ENCODE data around the gene FLOT1. TPM values are rescaled to one million over a fixed set of nuclear protein-coding genes. Genes with fewer than 3 reads are reported as not detected.
"Not testable (repeated sequence)": the region's sequence is repeated elsewhere in the genome, so short reads cannot be mapped to it uniquely, and the experiment has no call there.

The FLOT1 gene
- total RNA-seq, 1 experiment from 2014 or later, result 441 TPM

GRCh38 chr6:30730601-30731435 is 11.7 kb downstream of the FLOT1 start:
- DNase-seq (ENCODE audit: low read depth), result peak; percentile 73
- in situ Hi-C loops (cut with HindIII; ENCODE audit: low pct_unique_long_range_greater_than_20kb, low sequenced_read_pairs), result no loop called here

- DNase-seq (ENCODE audit: low read depth), result no peak
- in situ Hi-C loops (cut with HindIII; ENCODE audit: low pct_unique_long_range_greater_than_20kb, low sequenced_read_pairs), result no loop called here
Measured at GRCh38 chr6:30727920-30728553, 14.4 kb downstream of the FLOT1 start.

DNA sequence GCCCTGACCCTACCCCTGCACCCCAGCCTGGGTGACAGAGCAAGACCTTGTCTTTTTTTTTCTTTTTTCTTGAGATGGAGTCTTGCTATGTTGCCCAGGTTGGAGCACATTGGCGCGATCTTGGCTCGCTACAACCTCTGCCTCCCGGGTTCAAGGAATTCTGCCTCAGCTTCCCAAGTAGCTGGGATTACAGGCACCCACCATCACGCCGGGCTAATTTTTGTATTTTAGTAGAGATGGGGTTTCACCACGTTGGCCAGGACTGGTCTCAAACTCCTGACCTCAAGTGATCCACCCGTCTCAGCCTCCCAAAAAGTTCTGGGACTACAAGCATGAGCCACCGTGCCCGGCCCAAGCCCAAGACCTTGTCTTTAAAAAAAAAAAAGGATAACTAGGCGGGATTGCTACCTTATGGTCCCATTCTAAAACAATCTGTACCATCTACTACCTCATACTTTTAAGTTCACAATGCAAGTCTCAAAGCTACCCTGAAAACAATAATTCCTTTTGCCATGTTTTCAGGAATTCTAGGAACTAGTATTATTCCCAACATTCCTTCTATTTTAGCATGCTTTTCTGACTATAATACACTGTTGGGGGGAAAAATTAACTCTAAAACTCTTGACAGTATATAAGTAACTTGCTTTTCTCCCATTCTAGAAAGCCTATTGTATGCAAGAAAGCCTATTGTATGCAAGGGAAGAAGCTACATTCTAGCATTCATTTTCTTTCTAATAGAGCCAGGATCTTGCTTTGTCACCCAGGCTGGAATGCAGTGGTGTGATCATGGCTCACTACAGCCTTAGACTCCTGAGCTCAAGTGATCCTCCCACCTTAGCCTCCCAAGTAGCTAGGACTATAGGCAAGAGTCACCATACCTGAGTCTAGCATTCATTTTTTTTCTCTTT is 15.7 kb downstream of the FLOT1 start:
- no peak for DNase-seq (ENCODE audit: low read depth)
- in situ Hi-C loops (cut with HindIII; ENCODE audit: low pct_unique_long_range_greater_than_20kb, low sequenced_read_pairs), result no loop called here

GRCh38 chr6:30725713-30726505 is 16.6 kb downstream of the FLOT1 start:
- no peak for DNase-seq (ENCODE audit: low read depth)
- in situ Hi-C loops (cut with HindIII; ENCODE audit: low pct_unique_long_range_greater_than_20kb, low sequenced_read_pairs), result no loop called here

- in situ Hi-C loops (cut with HindIII; ENCODE audit: low pct_unique_long_range_greater_than_20kb, low sequenced_read_pairs), result no loop called here
- no peak for DNase-seq (ENCODE audit: low read depth)
Measured at GRCh38 chr6:30724906-30725667, 17.4 kb downstream of the FLOT1 start.

DNA sequence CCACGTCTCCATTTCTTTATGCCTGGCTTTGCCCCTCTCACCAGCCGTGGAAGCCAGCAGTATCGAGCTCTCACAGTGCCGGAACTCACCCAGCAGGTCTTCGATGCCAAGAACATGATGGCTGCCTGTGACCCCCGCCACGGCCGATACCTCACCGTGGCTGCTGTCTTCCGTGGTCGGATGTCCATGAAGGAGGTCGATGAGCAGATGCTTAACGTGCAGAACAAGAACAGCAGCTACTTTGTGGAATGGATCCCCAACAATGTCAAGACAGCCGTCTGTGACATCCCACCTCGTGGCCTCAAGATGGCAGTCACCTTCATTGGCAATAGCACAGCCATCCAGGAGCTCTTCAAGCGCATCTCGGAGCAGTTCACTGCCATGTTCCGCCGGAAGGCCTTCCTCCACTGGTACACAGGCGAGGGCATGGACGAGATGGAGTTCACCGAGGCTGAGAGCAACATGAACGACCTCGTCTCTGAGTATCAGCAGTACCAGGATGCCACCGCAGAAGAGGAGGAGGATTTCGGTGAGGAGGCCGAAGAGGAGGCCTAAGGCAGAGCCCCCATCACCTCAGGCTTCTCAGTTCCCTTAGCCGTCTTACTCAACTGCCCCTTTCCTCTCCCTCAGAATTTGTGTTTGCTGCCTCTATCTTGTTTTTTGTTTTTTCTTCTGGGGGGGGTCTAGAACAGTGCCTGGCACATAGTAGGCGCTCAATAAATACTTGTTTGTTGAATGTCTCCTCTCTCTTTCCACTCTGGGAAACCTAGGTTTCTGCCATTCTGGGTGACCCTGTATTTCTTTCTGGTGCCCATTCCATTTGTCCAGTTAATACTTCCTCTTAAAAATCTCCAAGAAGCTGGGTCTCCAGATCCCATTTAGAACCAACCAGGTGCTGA is 18.4 kb downstream of the FLOT1 start:
- DNase-seq (ENCODE audit: low read depth); in situ Hi-C loops (cut with HindIII; ENCODE audit: low pct_unique_long_range_greater_than_20kb, low sequenced_read_pairs): not testable (repeated sequence)

DNA sequence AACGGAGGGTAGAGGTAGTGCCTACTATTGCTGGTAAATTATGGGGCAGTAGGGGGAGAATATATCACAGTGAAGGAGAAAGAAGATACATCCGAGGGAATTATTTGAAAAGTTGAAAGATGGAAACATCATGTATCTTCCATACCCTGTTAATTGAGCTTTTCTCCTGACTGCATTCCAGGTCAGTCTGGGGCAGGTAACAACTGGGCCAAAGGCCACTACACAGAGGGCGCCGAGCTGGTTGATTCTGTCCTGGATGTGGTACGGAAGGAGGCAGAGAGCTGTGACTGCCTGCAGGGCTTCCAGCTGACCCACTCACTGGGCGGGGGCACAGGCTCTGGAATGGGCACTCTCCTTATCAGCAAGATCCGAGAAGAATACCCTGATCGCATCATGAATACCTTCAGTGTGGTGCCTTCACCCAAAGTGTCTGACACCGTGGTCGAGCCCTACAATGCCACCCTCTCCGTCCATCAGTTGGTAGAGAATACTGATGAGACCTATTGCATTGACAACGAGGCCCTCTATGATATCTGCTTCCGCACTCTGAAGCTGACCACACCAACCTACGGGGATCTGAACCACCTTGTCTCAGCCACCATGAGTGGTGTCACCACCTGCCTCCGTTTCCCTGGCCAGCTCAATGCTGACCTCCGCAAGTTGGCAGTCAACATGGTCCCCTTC is 19.2 kb downstream of the FLOT1 start:
- in situ Hi-C loops (cut with HindIII; ENCODE audit: low pct_unique_long_range_greater_than_20kb, low sequenced_read_pairs); DNase-seq (ENCODE audit: low read depth): not testable (repeated sequence)

- DNase-seq (ENCODE audit: low read depth), result peak; percentile 79
- in situ Hi-C loops (cut with HindIII; ENCODE audit: low pct_unique_long_range_greater_than_20kb, low sequenced_read_pairs), result no loop called here
Measured at GRCh38 chr6:30722280-30723112, 20.0 kb downstream of the FLOT1 start.

GRCh38 chr6:30722025-30722279 is 20.5 kb downstream of the FLOT1 start:
- in situ Hi-C loops (cut with HindIII; ENCODE audit: low pct_unique_long_range_greater_than_20kb, low sequenced_read_pairs); DNase-seq (ENCODE audit: low read depth): not testable (repeated sequence)

DNA sequence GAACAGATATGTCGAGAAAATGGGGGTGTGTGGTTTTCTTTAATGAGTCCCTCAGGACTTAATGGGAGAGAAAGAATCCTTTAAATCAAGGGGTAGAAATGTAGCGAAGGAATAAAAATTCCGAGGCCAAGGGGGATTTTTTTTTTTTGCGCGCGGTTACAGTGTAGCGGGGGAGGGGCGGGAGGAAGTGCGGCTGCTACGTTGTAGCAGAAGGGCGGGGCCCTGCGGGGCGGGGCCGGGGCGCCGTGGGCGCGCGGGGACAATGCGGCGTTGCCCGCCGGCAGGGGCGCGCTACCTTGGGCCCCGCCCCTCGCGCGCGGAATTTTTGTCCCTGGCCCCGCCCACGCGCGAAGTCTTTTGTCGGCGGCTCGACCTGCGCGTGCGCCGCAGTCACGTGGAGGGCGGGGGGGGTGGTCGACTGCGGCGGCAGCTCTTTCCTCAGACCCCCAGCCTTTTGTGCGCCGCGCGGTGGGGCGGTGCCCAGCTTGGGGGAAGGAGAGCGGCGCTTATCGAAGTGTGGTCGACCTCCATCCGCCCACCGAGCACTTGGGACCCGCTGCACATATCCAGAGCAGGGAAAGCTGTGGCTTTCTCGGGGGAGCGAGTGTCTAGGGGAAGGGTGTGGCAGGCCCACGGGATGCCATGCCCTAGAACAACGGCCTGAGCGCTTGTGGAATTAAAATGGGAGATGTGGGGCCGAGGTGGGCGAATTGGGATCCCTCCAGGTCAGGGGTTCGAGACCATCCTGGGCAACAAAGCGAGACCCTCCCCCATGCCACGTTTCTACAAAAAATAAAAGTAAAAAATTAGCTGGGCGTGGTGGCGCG is 21.1 kb downstream of the FLOT1 start:
- in situ Hi-C loops (cut with HindIII; ENCODE audit: low pct_unique_long_range_greater_than_20kb, low sequenced_read_pairs), result no loop called here
- DNase-seq (ENCODE audit: low read depth), result peak; percentile 87

DNA sequence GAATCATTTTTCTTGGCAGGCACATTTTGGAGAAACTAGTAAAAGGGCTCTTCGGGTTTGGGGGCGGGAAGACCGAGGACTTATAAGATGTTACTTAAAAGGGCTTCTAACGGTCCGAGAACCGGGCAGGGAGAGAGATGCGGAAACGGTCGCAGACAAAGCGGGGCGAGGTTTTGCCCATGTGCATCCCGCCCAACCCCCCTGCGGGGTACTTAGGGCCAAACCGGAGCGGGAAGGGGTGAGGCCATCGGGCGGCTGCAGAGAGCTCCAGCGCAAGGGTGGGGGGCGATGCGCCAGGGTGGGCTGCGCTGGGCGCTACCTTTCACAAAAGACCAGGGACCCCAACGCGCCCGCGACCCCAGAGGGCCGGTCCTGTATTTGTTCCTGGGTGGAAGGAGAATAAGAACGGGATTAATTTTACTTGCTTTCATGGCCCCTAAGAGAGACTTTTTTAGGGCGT is 21.7 kb downstream of the FLOT1 start:
- no peak for DNase-seq (ENCODE audit: low read depth)
- in situ Hi-C loops (cut with HindIII; ENCODE audit: low pct_unique_long_range_greater_than_20kb, low sequenced_read_pairs), result no loop called here

DNA sequence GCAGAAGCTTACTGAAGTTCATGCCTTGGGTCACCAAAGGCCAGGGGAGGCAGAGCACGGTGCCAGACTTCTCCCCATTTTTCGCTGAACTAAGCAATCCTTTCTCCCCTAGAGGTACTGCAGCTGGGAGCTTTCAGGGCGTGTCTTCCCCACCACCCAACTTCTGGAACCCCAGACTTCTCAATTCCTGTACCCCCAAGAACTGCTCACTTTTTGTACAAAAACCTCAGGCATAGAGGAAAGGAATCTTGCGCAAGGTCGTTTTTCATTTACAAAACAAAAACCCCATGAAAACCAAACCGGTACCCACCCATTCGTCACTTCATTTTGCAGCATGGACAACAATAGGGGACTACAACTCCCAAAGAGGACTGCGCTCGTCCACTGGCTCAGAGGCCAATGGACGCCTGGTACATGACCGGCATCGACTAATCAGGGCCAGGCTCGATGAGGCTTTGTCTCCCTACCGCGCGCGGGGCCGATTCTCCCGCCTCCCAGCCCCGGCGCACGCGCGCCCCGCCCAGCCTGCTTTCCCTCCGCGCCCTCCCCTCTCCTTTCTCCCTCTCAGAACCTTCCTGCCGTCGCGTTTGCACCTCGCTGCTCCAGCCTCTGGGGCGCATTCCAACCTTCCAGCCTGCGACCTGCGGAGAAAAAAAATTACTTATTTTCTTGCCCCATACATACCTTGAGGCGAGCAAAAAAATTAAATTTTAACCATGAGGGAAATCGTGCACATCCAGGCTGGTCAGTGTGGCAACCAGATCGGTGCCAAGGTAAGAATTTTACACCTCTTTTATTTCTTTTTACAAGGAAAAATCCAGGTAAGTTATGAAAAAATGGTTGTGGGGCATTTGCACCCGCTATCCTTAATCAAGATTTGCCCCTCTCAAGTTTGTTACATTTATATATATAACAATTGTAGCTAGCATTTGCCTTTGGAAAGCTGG is 22.4 kb downstream of the FLOT1 start, which contains the start of gene TUBB:
TSS of gene TUBB (plus strand) at position 562 of the 947 bp plus-strand sequence. CDS start at position 717, 155 bp downstream.
- DNase-seq (ENCODE audit: low read depth), result peak; percentile 96
- in situ Hi-C loops (cut with HindIII; ENCODE audit: low pct_unique_long_range_greater_than_20kb, low sequenced_read_pairs), result no loop called here

GRCh38 chr6:30719356-30719755 is 23.1 kb downstream of the FLOT1 start:
- in situ Hi-C loops (cut with HindIII; ENCODE audit: low pct_unique_long_range_greater_than_20kb, low sequenced_read_pairs), result no loop called here

More at GRCh38 chr6:30719356-30719755, 23.1 kb downstream of the FLOT1 start:
- DNase-seq (ENCODE audit: low read depth), result no peak

Data from Caki2 (cell line).